ENCODE results near the gene HECW1. TPM values are rescaled to one million over a fixed set of nuclear protein-coding genes. Genes with fewer than 3 reads are reported as not detected.
A peak's percentile ranks its signal among the peaks of the same experiment; 100 is the strongest.

HECW1 gene
- total and polyA plus RNA-seq, 2 experiments from 2014 or later = 11.0 to 21.8 TPM

DNA sequence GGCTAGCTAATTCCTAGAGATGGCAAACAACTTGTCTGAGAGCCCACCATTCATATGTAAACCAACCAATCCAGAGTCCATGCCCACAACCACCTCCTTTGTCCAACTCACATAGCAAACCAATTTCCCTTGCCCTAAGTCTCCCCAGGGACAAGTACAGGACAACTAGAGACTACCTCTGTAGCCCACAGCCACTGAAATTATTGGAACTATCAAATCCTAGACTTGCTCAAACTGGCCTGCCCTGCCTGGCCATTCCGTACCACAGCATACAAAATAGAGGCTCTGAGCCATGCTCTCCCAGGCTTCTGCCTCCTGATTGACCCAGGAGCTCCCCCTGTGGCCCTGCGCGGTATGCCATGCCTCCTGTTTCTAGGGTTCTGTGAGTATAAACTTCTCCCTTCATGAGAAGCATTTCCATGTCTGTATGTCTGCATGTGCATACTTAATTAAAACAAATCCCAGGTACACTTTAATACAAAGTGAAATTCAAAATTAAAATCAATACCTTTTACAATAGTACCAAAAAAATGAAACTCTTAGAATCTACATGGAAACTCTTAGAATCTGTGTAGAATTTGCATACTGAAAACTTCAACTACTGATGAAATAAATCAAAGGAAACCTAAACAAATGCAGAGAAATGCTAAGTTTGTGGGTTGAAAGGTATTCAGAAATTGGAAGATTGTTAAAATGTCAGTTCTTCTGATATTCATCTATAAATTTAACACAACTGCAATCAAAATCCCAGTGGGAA is 4.0 kb upstream of the HECW1 start:
- Mint-ChIP-seq H3K9me3 (peaks cover 3% of the 10 kb centered on the region; the same call in 1 of the 3 replicates), H3K4me1 (peaks cover 38% of the 10 kb centered on the region), H3K27me3 (ENCODE audit: insufficient read depth, low read depth, poor library complexity) (peaks cover 9% of the 10 kb centered on the region), H3K36me3 (ENCODE audit: low read depth) (peaks cover 3% of the 10 kb centered on the region; the same call in 1 of the 3 replicates), H3K4me3 (peak overlapping the region; percentile 59), H3K27ac (peak overlapping the region; percentile 98)
- ATAC-seq (peak; percentile 68), DNase-seq (ENCODE audit: low spot score) (peak; percentile 92)
- H3K4me2 ChIP-seq = peak overlapping the region; percentile 43; the same call in 1 of the 2 replicates
- H4K20me1 ChIP-seq (replicated peaks; ENCODE audit: insufficient read depth) = no peaks in the 10 kb centered on the region
- no peaks in the 10 kb centered on the region for H3K9me2 ChIP-seq (ENCODE audit: insufficient read depth)
- H3K27ac ChIP-seq (ENCODE audit: low read depth) = no peak overlapping the region
- TF ChIP-seq POLR2AphosphoS5 (IDR thresholded peaks at IDR 0.05; ENCODE audit: low read depth) (no peak), ZNF331 (CRISPR knock-in tag; IDR thresholded peaks at IDR 0.05; ENCODE audit: low read depth) (no peak), EZH2phosphoT487 (IDR thresholded peaks at IDR 0.05; ENCODE audit: unreplicated experiment) (no peak), STAT1 (IDR thresholded peaks at IDR 0.05; ENCODE audit: unreplicated experiment) (no peak), JUNB (IDR thresholded peaks at IDR 0.05; ENCODE audit: unreplicated experiment) (no peak), ZNF114 (CRISPR knock-in tag; IDR thresholded peaks at IDR 0.05) (no peak), NANOG (IDR thresholded peaks at IDR 0.05; ENCODE audit: borderline replicate concordance) (no peak), CREB1 (CRISPR knock-in tag; IDR thresholded peaks at IDR 0.05; ENCODE audit: low read depth) (0 out of 2 replicates have a peak, but pooled peaks have one; percentile 4), EZH2 (IDR thresholded peaks at IDR 0.05; ENCODE audit: low read depth, unreplicated experiment) (no peak), ETS1 (IDR thresholded peaks at IDR 0.05) (no peak), CTCF (conservative IDR thresholded peaks at IDR 0.05; ENCODE audit: low read depth in 2 of 2) (peak; percentile 85 to 93)
- TF ChIP-seq, protein P1, sequence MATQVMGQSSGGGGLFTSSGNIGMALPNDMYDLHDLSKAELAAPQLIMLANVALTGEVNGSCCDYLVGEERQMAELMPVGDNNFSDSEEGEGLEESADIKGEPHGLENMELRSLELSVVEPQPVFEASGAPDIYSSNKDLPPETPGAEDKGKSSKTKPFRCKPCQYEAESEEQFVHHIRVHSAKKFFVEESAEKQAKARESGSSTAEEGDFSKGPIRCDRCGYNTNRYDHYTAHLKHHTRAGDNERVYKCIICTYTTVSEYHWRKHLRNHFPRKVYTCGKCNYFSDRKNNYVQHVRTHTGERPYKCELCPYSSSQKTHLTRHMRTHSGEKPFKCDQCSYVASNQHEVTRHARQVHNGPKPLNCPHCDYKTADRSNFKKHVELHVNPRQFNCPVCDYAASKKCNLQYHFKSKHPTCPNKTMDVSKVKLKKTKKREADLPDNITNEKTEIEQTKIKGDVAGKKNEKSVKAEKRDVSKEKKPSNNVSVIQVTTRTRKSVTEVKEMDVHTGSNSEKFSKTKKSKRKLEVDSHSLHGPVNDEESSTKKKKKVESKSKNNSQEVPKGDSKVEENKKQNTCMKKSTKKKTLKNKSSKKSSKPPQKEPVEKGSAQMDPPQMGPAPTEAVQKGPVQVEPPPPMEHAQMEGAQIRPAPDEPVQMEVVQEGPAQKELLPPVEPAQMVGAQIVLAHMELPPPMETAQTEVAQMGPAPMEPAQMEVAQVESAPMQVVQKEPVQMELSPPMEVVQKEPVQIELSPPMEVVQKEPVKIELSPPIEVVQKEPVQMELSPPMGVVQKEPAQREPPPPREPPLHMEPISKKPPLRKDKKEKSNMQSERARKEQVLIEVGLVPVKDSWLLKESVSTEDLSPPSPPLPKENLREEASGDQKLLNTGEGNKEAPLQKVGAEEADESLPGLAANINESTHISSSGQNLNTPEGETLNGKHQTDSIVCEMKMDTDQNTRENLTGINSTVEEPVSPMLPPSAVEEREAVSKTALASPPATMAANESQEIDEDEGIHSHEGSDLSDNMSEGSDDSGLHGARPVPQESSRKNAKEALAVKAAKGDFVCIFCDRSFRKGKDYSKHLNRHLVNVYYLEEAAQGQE (IDR thresholded peaks at IDR 0.05; ENCODE audit: unreplicated experiment) = no peak
- TF ChIP-seq, protein P2, sequence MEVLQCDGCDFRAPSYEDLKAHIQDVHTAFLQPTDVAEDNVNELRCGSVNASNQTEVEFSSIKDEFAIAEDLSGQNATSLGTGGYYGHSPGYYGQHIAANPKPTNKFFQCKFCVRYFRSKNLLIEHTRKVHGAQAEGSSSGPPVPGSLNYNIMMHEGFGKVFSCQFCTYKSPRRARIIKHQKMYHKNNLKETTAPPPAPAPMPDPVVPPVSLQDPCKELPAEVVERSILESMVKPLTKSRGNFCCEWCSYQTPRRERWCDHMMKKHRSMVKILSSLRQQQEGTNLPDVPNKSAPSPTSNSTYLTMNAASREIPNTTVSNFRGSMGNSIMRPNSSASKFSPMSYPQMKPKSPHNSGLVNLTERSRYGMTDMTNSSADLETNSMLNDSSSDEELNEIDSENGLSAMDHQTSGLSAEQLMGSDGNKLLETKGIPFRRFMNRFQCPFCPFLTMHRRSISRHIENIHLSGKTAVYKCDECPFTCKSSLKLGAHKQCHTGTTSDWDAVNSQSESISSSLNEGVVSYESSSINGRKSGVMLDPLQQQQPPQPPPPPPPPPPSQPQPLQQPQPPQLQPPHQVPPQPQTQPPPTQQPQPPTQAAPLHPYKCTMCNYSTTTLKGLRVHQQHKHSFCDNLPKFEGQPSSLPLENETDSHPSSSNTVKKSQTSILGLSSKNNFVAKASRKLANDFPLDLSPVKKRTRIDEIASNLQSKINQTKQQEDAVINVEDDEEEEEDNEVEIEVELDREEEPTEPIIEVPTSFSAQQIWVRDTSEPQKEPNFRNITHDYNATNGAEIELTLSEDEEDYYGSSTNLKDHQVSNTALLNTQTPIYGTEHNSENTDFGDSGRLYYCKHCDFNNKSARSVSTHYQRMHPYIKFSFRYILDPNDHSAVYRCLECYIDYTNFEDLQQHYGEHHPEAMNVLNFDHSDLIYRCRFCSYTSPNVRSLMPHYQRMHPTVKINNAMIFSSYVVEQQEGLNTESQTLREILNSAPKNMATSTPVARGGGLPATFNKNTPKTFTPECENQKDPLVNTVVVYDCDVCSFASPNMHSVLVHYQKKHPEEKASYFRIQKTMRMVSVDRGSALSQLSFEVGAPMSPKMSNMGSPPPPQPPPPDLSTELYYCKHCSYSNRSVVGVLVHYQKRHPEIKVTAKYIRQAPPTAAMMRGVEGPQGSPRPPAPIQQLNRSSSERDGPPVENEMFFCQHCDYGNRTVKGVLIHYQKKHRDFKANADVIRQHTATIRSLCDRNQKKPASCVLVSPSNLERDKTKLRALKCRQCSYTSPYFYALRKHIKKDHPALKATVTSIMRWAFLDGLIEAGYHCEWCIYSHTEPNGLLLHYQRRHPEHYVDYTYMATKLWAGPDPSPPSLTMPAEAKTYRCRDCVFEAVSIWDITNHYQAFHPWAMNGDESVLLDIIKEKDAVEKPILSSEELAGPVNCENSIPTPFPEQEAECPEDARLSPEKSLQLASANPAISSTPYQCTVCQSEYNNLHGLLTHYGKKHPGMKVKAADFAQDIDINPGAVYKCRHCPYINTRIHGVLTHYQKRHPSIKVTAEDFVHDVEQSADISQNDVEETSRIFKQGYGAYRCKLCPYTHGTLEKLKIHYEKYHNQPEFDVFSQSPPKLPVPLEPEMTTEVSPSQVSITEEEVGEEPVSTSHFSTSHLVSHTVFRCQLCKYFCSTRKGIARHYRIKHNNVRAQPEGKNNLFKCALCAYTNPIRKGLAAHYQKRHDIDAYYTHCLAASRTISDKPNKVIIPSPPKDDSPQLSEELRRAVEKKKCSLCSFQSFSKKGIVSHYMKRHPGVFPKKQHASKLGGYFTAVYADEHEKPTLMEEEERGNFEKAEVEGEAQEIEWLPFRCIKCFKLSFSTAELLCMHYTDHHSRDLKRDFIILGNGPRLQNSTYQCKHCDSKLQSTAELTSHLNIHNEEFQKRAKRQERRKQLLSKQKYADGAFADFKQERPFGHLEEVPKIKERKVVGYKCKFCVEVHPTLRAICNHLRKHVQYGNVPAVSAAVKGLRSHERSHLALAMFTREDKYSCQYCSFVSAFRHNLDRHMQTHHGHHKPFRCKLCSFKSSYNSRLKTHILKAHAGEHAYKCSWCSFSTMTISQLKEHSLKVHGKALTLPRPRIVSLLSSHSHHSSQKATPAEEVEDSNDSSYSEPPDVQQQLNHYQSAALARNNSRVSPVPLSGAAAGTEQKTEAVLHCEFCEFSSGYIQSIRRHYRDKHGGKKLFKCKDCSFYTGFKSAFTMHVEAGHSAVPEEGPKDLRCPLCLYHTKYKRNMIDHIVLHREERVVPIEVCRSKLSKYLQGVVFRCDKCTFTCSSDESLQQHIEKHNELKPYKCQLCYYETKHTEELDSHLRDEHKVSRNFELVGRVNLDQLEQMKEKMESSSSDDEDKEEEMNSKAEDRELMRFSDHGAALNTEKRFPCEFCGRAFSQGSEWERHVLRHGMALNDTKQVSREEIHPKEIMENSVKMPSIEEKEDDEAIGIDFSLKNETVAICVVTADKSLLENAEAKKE (CRISPR knock-in tag; IDR thresholded peaks at IDR 0.05) = peak; percentile 30; the same call in 1 of the 2 replicates
- peaks cover 21% of the 10 kb centered on the region for H3K4me1 ChIP-seq (ENCODE audit: insufficient read depth)
- H3K4me3 ChIP-seq = peak overlapping the region; percentile 9; the same call in 1 of the 2 replicates
- no peak overlapping the region for H2AFZ ChIP-seq
- no peaks in the 10 kb centered on the region; the same call in 1 of the 2 replicates for H3F3A ChIP-seq (replicated peaks; ENCODE audit: low read depth)
- H3K27me3 ChIP-seq (ENCODE audit: insufficient read depth) = peaks cover 16% of the 10 kb centered on the region
- H3K79me2 ChIP-seq (replicated peaks; ENCODE audit: insufficient read depth) = no peaks in the 10 kb centered on the region
- H3K36me3 ChIP-seq (ENCODE audit: insufficient read depth) = no peaks in the 10 kb centered on the region
